K562 (cell line): ENCODE measurements around the gene KCNK6.

Source experiments
- TF ChIP-seq, protein P1 (sequence below): fragments of 250-450 bp; sonication (Bioruptor Pico); IDR thresholded peaks from 2 replicates; pipeline ENCODE4 v1.8.0; 2022; ENCODE audit warnings: inconsistent platforms, mild to moderate bottlenecking, moderate library complexity, borderline replicate concordance
- TF ChIP-seq, protein P2 (sequence below), 3 experiments: IDR thresholded peaks in 2 of 3; conservative IDR thresholded peaks in 1 of 3; 2 replicates each; pipeline ENCODE4 v1.5.1; 2011 to 2012; ENCODE audit warnings: low read length in 3 of 3, mild to moderate bottlenecking in 3 of 3, control low read depth in 2 of 3, improper control_type of control experiment in 1 of 3, inconsistent platforms in 1 of 3, low read depth in 1 of 3, mixed read lengths in 1 of 3, moderate library complexity in 1 of 3; ENCODE audit not compliant: insufficient read depth in 2 of 3

DNA sequence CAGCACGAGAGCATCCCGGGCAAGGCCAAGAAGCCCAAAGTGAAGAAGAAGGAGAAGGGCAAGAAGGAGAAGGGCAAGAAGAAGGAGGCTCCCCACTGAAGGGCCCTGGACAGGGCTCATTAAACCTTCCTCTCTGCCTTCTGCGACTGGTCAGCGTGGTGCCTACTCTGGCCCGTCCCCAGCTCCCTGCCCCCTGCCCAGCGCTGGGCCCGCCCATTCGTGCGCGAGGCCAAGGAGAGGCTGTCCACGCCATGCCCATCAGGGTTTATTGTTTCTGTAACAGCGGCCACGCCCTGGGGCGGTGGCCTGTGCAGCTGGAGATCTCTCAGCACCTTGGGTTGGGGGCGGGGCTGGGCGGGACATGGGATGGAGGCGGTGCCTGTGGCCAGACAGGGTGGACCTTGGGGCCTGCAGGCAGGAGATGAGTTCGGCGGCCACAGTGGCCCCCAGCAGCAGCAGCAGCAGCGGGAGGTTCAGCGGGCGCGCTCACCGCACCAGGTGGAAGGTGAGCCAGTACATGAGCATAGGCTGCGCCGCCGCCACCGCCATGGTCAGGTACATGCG is 14.7 kb upstream of the KCNK6 start:
- TF ChIP-seq, protein P1, sequence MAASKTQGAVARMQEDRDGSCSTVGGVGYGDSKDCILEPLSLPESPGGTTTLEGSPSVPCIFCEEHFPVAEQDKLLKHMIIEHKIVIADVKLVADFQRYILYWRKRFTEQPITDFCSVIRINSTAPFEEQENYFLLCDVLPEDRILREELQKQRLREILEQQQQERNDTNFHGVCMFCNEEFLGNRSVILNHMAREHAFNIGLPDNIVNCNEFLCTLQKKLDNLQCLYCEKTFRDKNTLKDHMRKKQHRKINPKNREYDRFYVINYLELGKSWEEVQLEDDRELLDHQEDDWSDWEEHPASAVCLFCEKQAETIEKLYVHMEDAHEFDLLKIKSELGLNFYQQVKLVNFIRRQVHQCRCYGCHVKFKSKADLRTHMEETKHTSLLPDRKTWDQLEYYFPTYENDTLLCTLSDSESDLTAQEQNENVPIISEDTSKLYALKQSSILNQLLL (CRISPR knock-in tag): no peak
- TF ChIP-seq, protein P2, sequence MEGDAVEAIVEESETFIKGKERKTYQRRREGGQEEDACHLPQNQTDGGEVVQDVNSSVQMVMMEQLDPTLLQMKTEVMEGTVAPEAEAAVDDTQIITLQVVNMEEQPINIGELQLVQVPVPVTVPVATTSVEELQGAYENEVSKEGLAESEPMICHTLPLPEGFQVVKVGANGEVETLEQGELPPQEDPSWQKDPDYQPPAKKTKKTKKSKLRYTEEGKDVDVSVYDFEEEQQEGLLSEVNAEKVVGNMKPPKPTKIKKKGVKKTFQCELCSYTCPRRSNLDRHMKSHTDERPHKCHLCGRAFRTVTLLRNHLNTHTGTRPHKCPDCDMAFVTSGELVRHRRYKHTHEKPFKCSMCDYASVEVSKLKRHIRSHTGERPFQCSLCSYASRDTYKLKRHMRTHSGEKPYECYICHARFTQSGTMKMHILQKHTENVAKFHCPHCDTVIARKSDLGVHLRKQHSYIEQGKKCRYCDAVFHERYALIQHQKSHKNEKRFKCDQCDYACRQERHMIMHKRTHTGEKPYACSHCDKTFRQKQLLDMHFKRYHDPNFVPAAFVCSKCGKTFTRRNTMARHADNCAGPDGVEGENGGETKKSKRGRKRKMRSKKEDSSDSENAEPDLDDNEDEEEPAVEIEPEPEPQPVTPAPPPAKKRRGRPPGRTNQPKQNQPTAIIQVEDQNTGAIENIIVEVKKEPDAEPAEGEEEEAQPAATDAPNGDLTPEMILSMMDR (IDR thresholded peaks at IDR 0.05 in 2 of 3, conservative IDR thresholded peaks at IDR 0.05 in 1 of 3; ENCODE audit: insufficient read depth in 2 of 3, low read depth in 1 of 3, low read length in 3 of 3): no peak
